WTC11 (cell line): Measurements from ENCODE around the gene EMC10. TPM values are rescaled to one million over a fixed set of nuclear protein-coding genes. Genes with fewer than 3 reads are reported as not detected.

Source experiments
- ATAC-seq: fragments of 200-7000 bp; cut with Tn5 transposase; 2 replicates; pipeline ENCODE4 v1.10.0; 2021; ENCODE audit warnings: mild to moderate bottlenecking, moderate library complexity
- CTCF ChIA-PET: fragments of 300-600 bp; sonication (Branson Sonifier 250); formaldehyde crosslinking; loops from one replicate; lab custom pipeline; 2021; ENCODE audit warnings: antibody characterized with exemption; lab: Charles Lee
- POLR2A ChIA-PET: fragments of 350-600 bp; sonication (Branson Sonifier 250); formaldehyde crosslinking; loops from one replicate; lab custom pipeline; 2021; ENCODE audit warnings: antibody characterized with exemption; lab: Charles Lee
- DNase-seq: peaks from one replicate; pipeline ENCODE4 v3.0.0; 2021; ENCODE audit warnings: low spot score
- H3K27ac Mint-ChIP-seq: 2 replicates; pipeline ENCODE4 v1.8.0; 2021; ENCODE audit warnings: mixed read lengths
- H3K27me3 Mint-ChIP-seq: 2 replicates; pipeline ENCODE4 v1.8.0; 2021; ENCODE audit warnings: low read depth, mild to moderate bottlenecking, moderate library complexity, mixed read lengths
- H3K36me3 Mint-ChIP-seq: 2 replicates; pipeline ENCODE4 v1.8.0; 2021; ENCODE audit warnings: mixed read lengths
- H3K4me1 Mint-ChIP-seq: 2 replicates; pipeline ENCODE4 v1.8.0; 2022; ENCODE audit warnings: mixed read lengths
- H3K4me3 Mint-ChIP-seq: 2 replicates; pipeline ENCODE4 v1.8.0; 2021; ENCODE audit warnings: mild to moderate bottlenecking, moderate library complexity, mixed read lengths
- H3K9me3 Mint-ChIP-seq: 2 replicates; pipeline ENCODE4 v1.8.0; 2021; ENCODE audit warnings: mixed read lengths
- ATF2 ChIP-seq: sonication (generic); formaldehyde crosslinking; IDR thresholded peaks from 2 replicates; pipeline ENCODE4 v1.8.1; 2022; ENCODE audit warnings: low read depth, missing genetic modification reagents, borderline replicate concordance
- ATF6 ChIP-seq: sonication (generic); formaldehyde crosslinking; IDR thresholded peaks from 2 replicates; pipeline ENCODE4 v1.8.1; 2023; ENCODE audit warnings: mild to moderate bottlenecking, missing genetic modification reagents
- CTCF ChIP-seq: fragments of 200-600 bp; IDR thresholded peaks from 2 replicates; pipeline ENCODE4 v1.8.0; 2022; ENCODE audit warnings: antibody characterized with exemption
- ELF4 ChIP-seq: sonication (generic); formaldehyde crosslinking; IDR thresholded peaks from 2 replicates; pipeline ENCODE4 v1.8.1; 2022; ENCODE audit warnings: low read depth, mild to moderate bottlenecking, moderate library complexity, missing genetic modification reagents
- ETV6 ChIP-seq: sonication (generic); formaldehyde crosslinking; IDR thresholded peaks from 2 replicates; pipeline ENCODE4 v1.8.1; 2022; ENCODE audit warnings: mild to moderate bottlenecking, missing genetic modification reagents
- FOXP4 ChIP-seq: sonication (generic); formaldehyde crosslinking; IDR thresholded peaks from 2 replicates; pipeline ENCODE4 v1.8.0; 2022; ENCODE audit warnings: mild to moderate bottlenecking, missing genetic modification reagents
- HMGXB4 ChIP-seq: sonication (generic); formaldehyde crosslinking; IDR thresholded peaks from 2 replicates; pipeline ENCODE4 v1.8.1; 2023; ENCODE audit warnings: mild to moderate bottlenecking, moderate library complexity, missing genetic modification reagents
- MYBL2 ChIP-seq: sonication (generic); formaldehyde crosslinking; IDR thresholded peaks from 2 replicates; pipeline ENCODE4 v1.8.1; 2023; ENCODE audit warnings: mild to moderate bottlenecking, moderate library complexity, missing genetic modification reagents
- RORB ChIP-seq: fragments of 250-450 bp; sonication (Bioruptor Pico); IDR thresholded peaks from 2 replicates; pipeline ENCODE4 v1.9.0; 2021; ENCODE audit warnings: mild to moderate bottlenecking
- SP1 ChIP-seq: sonication (generic); formaldehyde crosslinking; conservative IDR thresholded peaks from 2 replicates; pipeline ENCODE4 v1.8.1; 2022; ENCODE audit warnings: missing genetic modification reagents
- ZNF121 ChIP-seq: sonication (generic); formaldehyde crosslinking; IDR thresholded peaks from 2 replicates; pipeline ENCODE4 v1.8.0; 2023; ENCODE audit warnings: missing genetic modification reagents
- ZNF512 ChIP-seq: sonication (generic); formaldehyde crosslinking; IDR thresholded peaks from 2 replicates; pipeline ENCODE4 v1.8.1; 2022; ENCODE audit warnings: missing genetic modification reagents, borderline replicate concordance
- ZNF532 ChIP-seq: fragments of 250-450 bp; sonication (Bioruptor Pico); IDR thresholded peaks from 2 replicates; pipeline ENCODE4 v1.9.0; 2021; ENCODE audit warnings: mild to moderate bottlenecking, borderline replicate concordance
- total RNA-seq: library from RNA; stranded (reverse); gene quantifications from 3 replicates; pipeline ENCODE4 v1.2.3, GENCODE V29; 2021

EMC10 gene
- total RNA-seq, 1 experiment from 2014 or later = 114 TPM

- TF ChIP-seq ATF2 (CRISPR knock-in tag) = no peak
These were observed 60.5 kb downstream of the EMC10 start (continued) for GRCh38 chr19:50536662-50537305.

GRCh38 chr19:50537306-50537685, 61.0 kb downstream of the EMC10 start:
- no peak; the same call in 1 of the 2 replicates for ATAC-seq

GRCh38 chr19:50537769-50538230, 61.5 kb downstream of the EMC10 start:
- H3K4me1 Mint-ChIP-seq = 0 out of 2 replicates have a peak, but pooled peaks cover 3% of the 10 kb centered on the region
- H3K27me3 Mint-ChIP-seq = peaks cover 8% of the 10 kb centered on the region
- ChIA-PET POLR2A (interaction anchor here (0.5 to 1.2 kb wide), 5 partner anchors 18 to 169 kb away, joined by 3 to 5 read pairs (median 3); no protein-coding TSS in a partner anchor), CTCF (interaction anchor here (0.6 to 8.5 kb wide), 75 partner anchors 10 to 465 kb away, joined by 3 to 200 read pairs (median 5); partner anchors contain the start of genes C19orf81, CLEC11A, JOSD2 and KCNC3)
- no peak overlapping the region for H3K4me3 Mint-ChIP-seq
- H3K9me3 Mint-ChIP-seq = peaks cover 13% of the 10 kb centered on the region
- ATAC-seq = peak; percentile 97
- H3K36me3 Mint-ChIP-seq = peaks cover 10% of the 10 kb centered on the region
- H3K27ac Mint-ChIP-seq = no peak overlapping the region
- DNase-seq = peak; percentile 98
- TF ChIP-seq ATF6 (no peak), ELF4 (CRISPR knock-in tag) (no peak), ZNF512 (CRISPR knock-in tag) (no peak), RORB (CRISPR knock-in tag) (no peak), ZNF532 (CRISPR knock-in tag) (peak; percentile 76; the same call in 1 of the 2 replicates), SP1 (peak; percentile 52; the same call in 1 of the 2 replicates), HMGXB4 (peak; percentile 73), ETV6 (CRISPR knock-in tag) (0 out of 2 replicates have a peak, but pooled peaks have one; percentile 18), CTCF (peak; percentile 88)

More at GRCh38 chr19:50537306-50537685, 61.0 kb downstream of the EMC10 start:
- ChIA-PET POLR2A (interaction anchor here (0.6 to 1.2 kb wide), 3 partner anchors 19 to 168 kb away, joined by 3 to 5 read pairs (median 3); no protein-coding TSS in a partner anchor), CTCF (interaction anchor here (0.7 to 8.5 kb wide), 71 partner anchors 9 to 465 kb away, joined by 3 to 200 read pairs (median 5); partner anchors contain the start of genes C19orf81, CLEC11A, JOSD2 and MYBPC2)
- Mint-ChIP-seq H3K9me3 (peaks cover 18% of the 10 kb centered on the region), H3K36me3 (peaks cover 15% of the 10 kb centered on the region), H3K4me1 (0 out of 2 replicates have a peak, but pooled peaks cover 3% of the 10 kb centered on the region), H3K27ac (no peak overlapping the region)
- TF ChIP-seq MYBL2 (CRISPR knock-in tag) (0 out of 2 replicates have a peak, but pooled peaks have one; percentile 23), ZNF121 (CRISPR knock-in tag) (no peak), FOXP4 (CRISPR knock-in tag) (no peak)
- TF ChIP-seq, all 79 proteins: peak for 1
- Mint-ChIP-seq H3K4me3 (no peak overlapping the region), H3K27me3 (peaks cover 13% of the 10 kb centered on the region)
- DNase-seq = no peak
